Endothelial cell of umbilical vein (primary cell): ENCODE measurements around the gene MEGF11.

Source experiments
- EZH2 ChIP-seq: IDR thresholded peaks from 2 replicates; pipeline ENCODE4 v1.6.1; 2012; ENCODE audit warnings: borderline replicate concordance, low read depth, mild to moderate bottlenecking, moderate library complexity, low read length, inconsistent platforms; ENCODE audit not compliant: severe bottlenecking
- GATA2 ChIP-seq: IDR thresholded peaks from 2 replicates; pipeline ENCODE4 v1.7.0; 2011; ENCODE audit warnings: low read depth, mild to moderate bottlenecking, moderate library complexity, mixed read lengths, low read length; ENCODE audit not compliant: insufficient read length, insufficient read depth
- JUN ChIP-seq: IDR thresholded peaks from 2 replicates; pipeline ENCODE4 v1.6.1; 2011; ENCODE audit warnings: borderline replicate concordance, low read depth; ENCODE audit not compliant: insufficient read length, insufficient read depth
- MAX ChIP-seq: IDR thresholded peaks from 2 replicates; pipeline ENCODE4 v1.6.1; 2011; ENCODE audit not compliant: insufficient read depth, insufficient read length
- POLR2A ChIP-seq: IDR thresholded peaks from 2 replicates; pipeline ENCODE4 v1.6.1; 2012; ENCODE audit warnings: low read depth, mild to moderate bottlenecking, control low read depth, low read length
- POLR2AphosphoS5 ChIP-seq: IDR thresholded peaks from 2 replicates; pipeline ENCODE4 v1.6.1; 2012; ENCODE audit warnings: low read depth, mild to moderate bottlenecking, control low read depth, low read length, moderate library complexity; ENCODE audit not compliant: insufficient read depth
- TF ChIP-seq, protein P1 (sequence below), 2 donors: IDR thresholded peaks; 1 replicate in 1 of 2; 2 replicates in 1 of 2; pipeline ENCODE4 v1.5.1; 2011; ENCODE audit warnings: low read length in 2 of 2, mild to moderate bottlenecking in 2 of 2, moderate library complexity in 2 of 2, control low read depth in 1 of 2, inconsistent platforms in 1 of 2, low read depth in 1 of 2; ENCODE audit not compliant: insufficient read depth in 1 of 2; ENCODE audit errors: extremely low read depth in 1 of 2

DNA sequence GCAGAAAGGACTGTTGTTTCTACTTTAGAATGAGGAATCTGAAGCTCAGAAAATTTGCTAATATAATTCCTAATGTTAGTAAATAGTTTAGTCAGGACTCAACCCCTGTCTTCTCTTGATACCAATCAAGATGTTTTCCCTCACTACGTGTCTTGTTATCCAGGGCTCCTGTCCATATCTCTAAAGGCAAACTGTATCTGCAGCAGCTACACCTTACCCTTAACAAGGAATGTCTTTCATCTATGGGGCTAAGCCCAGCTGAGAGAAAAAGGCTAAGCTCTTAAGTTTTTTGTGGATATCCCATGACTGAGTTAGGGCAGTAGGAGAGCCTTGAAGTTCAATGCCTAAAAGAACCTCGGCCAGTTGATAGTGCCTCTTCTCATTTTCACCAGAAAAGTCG is 351.7 kb downstream of the MEGF11 start:
- TF ChIP-seq, protein P1, sequence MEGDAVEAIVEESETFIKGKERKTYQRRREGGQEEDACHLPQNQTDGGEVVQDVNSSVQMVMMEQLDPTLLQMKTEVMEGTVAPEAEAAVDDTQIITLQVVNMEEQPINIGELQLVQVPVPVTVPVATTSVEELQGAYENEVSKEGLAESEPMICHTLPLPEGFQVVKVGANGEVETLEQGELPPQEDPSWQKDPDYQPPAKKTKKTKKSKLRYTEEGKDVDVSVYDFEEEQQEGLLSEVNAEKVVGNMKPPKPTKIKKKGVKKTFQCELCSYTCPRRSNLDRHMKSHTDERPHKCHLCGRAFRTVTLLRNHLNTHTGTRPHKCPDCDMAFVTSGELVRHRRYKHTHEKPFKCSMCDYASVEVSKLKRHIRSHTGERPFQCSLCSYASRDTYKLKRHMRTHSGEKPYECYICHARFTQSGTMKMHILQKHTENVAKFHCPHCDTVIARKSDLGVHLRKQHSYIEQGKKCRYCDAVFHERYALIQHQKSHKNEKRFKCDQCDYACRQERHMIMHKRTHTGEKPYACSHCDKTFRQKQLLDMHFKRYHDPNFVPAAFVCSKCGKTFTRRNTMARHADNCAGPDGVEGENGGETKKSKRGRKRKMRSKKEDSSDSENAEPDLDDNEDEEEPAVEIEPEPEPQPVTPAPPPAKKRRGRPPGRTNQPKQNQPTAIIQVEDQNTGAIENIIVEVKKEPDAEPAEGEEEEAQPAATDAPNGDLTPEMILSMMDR (IDR thresholded peaks at IDR 0.05; ENCODE audit: extremely low read depth in 1 of 2, insufficient read depth in 1 of 2, low read depth in 1 of 2, low read length in 2 of 2) = no peak
- TF ChIP-seq EZH2 (no peak), MAX (no peak), POLR2A (no peak), POLR2AphosphoS5 (no peak), GATA2 (no peak), JUN (no peak)
